HepG2 (cell line): ENCODE measurements around the gene H1-8. TPM values are rescaled to one million over a fixed set of nuclear protein-coding genes. Genes with fewer than 3 reads are reported as not detected.
A peak's percentile ranks its signal among the peaks of the same experiment; 100 is the strongest.

Experiments
- ARID4A ChIP-seq: sonication (generic); formaldehyde crosslinking; IDR thresholded peaks from 2 replicates; pipeline ENCODE4 v1.5.0; 2020; ENCODE audit warnings: mild to moderate bottlenecking, missing genetic modification reagents, borderline replicate concordance
- CEBPB ChIP-seq: IDR thresholded peaks from 2 replicates; pipeline ENCODE4 v1.6.1; 2011; ENCODE audit warnings: low read depth, low read length, improper control_type of control experiment, borderline replicate concordance
- EZH2 ChIP-seq: conservative IDR thresholded peaks from 2 replicates; pipeline ENCODE4 v1.6.1; 2012; ENCODE audit warnings: mild to moderate bottlenecking, low read depth, low read length, moderate library complexity
- HDAC2 ChIP-seq: sonication (generic); formaldehyde crosslinking; IDR thresholded peaks from 2 replicates; pipeline ENCODE4 v1.4.0; 2020; ENCODE audit warnings: missing genetic modification reagents
- HHEX ChIP-seq: IDR thresholded peaks from 2 replicates; pipeline ENCODE4 v1.6.1; 2016; ENCODE audit warnings: control low read depth
- HOXA3 ChIP-seq: sonication (generic); formaldehyde crosslinking; IDR thresholded peaks from 2 replicates; pipeline ENCODE4 v1.5.0; 2020; ENCODE audit warnings: missing genetic modification reagents
- IRX3 ChIP-seq: sonication (generic); formaldehyde crosslinking; IDR thresholded peaks from 2 replicates; pipeline ENCODE4 v1.8.1; 2023; ENCODE audit warnings: mild to moderate bottlenecking, low read depth, missing genetic modification reagents, borderline replicate concordance
- JDP2 ChIP-seq: sonication (generic); formaldehyde crosslinking; IDR thresholded peaks from 2 replicates; pipeline ENCODE4 v1.8.1; 2022; ENCODE audit warnings: missing genetic modification reagents, borderline replicate concordance
- NCOA5 ChIP-seq: sonication (generic); formaldehyde crosslinking; IDR thresholded peaks from 2 replicates; pipeline ENCODE4 v1.4.0; 2020; ENCODE audit warnings: missing genetic modification reagents
- NFE2L1 ChIP-seq: sonication (generic); formaldehyde crosslinking; IDR thresholded peaks from 2 replicates; pipeline ENCODE4 v1.4.0; 2020; ENCODE audit warnings: missing genetic modification reagents, mild to moderate bottlenecking, borderline replicate concordance
- NFRKB ChIP-seq: fragments of 450-650 bp; IDR thresholded peaks from 2 replicates; pipeline ENCODE4 v1.6.1; 2017
- PHF20 ChIP-seq: sonication (generic); formaldehyde crosslinking; IDR thresholded peaks from 2 replicates; pipeline ENCODE4 v1.5.0; 2020; ENCODE audit warnings: mild to moderate bottlenecking, missing genetic modification reagents
- PPARG ChIP-seq: conservative IDR thresholded peaks from 2 replicates; pipeline ENCODE4 v1.6.1; 2016; ENCODE audit warnings: missing biosample characterization, missing genetic modification reagents
- RBM39 ChIP-seq: fragments of 200-400 bp; formaldehyde crosslinking; IDR thresholded peaks from one replicate; pipeline ENCODE4 v1.6.1; 2018; ENCODE audit warnings: antibody characterized with exemption, mild to moderate bottlenecking, low read depth, low read length; ENCODE audit not compliant: poor library complexity, severe bottlenecking
- SAP130 ChIP-seq: IDR thresholded peaks from 2 replicates; pipeline ENCODE4 v1.6.1; 2016; ENCODE audit warnings: low read depth
- ZNF274 ChIP-seq: sonication (generic); formaldehyde crosslinking; IDR thresholded peaks from 2 replicates; pipeline ENCODE4 v1.5.1; 2020; ENCODE audit warnings: mild to moderate bottlenecking, missing genetic modification reagents
- ZNF615 ChIP-seq: sonication (generic); formaldehyde crosslinking; IDR thresholded peaks from 2 replicates; pipeline ENCODE4 v1.5.0; 2020; ENCODE audit warnings: mild to moderate bottlenecking, missing genetic modification reagents, borderline replicate concordance
- ZNF75D ChIP-seq: sonication (generic); formaldehyde crosslinking; IDR thresholded peaks from 2 replicates; pipeline ENCODE4 v1.8.1; 2023; ENCODE audit warnings: missing genetic modification reagents, mild to moderate bottlenecking, borderline replicate concordance
- ZNF883 ChIP-seq: sonication (generic); formaldehyde crosslinking; IDR thresholded peaks from 2 replicates; pipeline ENCODE4 v1.5.1; 2020; ENCODE audit warnings: mild to moderate bottlenecking, missing genetic modification reagents; ENCODE audit errors: not compliant biosample characterization
- polyA plus RNA-seq, 8 experiments: library from polyadenylated mRNA; depleted of rRNA in 3 of 8; stranded (reverse) in 7 of 8; unstranded in 1 of 8; fragments of >200 nt; fragmentation: Illumina TruSeq in 4 of 8; extraction: Trizol in 4 of 8; gene quantifications; 2 replicates each; pipeline versions ENCODE4 v1.2.1 to v1.2.3, GENCODE V29; 2011 to 2016; ENCODE audit warnings: low read depth in 4 of 8, missing spikeins in 1 of 8, mixed read lengths in 1 of 8; ENCODE audit not compliant: insufficient read depth in 1 of 8
- total RNA-seq, 5 experiments: library from RNA; depleted of rRNA; stranded (reverse); fragments of >200 nt; fragmentation: Illumina TruSeq; extraction: Trizol; gene quantifications; 2 replicates each; pipeline ENCODE4 v1.2.3, GENCODE V29; 2016; ENCODE audit warnings: low read depth in 1 of 5
- TF ChIP-seq, protein P1 (sequence below): sonication (generic); formaldehyde crosslinking; IDR thresholded peaks from 2 replicates; pipeline ENCODE4 v1.4.0; 2020; ENCODE audit warnings: missing genetic modification reagents
- TF ChIP-seq, protein P2 (sequence below): sonication (generic); formaldehyde crosslinking; IDR thresholded peaks from 2 replicates; pipeline ENCODE4 v1.5.0; 2020; ENCODE audit warnings: mild to moderate bottlenecking, missing genetic modification reagents
- TF ChIP-seq, protein P3 (sequence below): sonication (generic); formaldehyde crosslinking; IDR thresholded peaks from 2 replicates; pipeline ENCODE4 v1.8.1; 2023; ENCODE audit warnings: missing genetic modification reagents, mild to moderate bottlenecking, borderline replicate concordance

H1-8 gene
- total and polyA plus RNA-seq, 2 of the 13 experiments (the other 11 are each of a cell fraction or from before 2014, with no cell fraction given): 0.08 TPM; not detected in 1

DNA sequence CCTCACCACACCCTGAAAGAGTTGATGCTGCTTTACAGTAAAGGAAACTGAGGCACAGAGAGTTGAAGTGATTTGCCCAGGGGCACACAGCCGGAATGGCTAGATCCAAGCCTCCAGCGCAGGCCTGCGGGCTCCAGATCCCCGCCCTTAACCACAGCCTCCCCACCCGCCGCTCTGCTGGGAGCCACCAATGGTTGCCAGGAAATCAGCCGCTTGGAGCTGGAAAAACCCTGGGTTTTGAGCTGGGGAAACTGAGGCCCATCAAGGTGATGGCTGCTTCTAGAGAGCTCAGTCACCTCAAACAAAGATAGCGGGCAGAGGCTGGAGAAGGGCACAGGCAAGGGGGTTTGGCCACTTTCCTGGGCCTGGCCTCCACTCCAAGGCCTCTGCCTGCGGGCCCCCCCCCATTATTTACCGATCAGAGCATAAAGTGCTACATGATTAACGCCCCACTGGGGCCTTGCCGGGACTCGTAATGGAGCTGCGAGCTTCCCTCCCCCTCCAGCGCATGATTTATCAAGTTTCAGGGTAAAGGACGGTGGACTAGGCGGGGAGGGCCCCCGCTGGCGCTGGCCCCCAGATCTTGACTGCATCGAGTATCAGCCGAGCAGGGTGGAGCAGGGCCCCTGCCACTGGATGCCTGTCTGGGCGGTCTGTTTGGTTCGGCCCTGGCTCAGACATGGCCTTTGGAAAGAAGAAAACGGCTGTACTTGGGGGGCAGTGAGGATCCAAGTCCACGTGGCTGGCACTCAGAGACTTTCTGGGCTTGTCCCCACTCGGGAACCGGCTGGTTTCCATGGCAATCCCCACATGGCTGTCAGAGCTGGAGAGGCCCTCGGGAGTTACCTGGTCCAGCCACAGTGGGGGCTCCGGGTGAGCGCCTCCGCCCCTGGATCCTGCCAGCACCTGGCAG is 54.4 kb downstream of the H1-8 start (continued):
- no peak for TF ChIP-seq EZH2
- TF ChIP-seq JDP2 (CRISPR knock-in tag): no peak
- peak; percentile 36 for TF ChIP-seq ARID4A (CRISPR knock-in tag)
- TF ChIP-seq ZNF615: no peak
- no peak for TF ChIP-seq CEBPB
- TF ChIP-seq, protein P1, sequence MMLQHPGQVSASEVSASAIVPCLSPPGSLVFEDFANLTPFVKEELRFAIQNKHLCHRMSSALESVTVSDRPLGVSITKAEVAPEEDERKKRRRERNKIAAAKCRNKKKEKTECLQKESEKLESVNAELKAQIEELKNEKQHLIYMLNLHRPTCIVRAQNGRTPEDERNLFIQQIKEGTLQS (CRISPR knock-in tag): no peak
- TF ChIP-seq, protein P2, sequence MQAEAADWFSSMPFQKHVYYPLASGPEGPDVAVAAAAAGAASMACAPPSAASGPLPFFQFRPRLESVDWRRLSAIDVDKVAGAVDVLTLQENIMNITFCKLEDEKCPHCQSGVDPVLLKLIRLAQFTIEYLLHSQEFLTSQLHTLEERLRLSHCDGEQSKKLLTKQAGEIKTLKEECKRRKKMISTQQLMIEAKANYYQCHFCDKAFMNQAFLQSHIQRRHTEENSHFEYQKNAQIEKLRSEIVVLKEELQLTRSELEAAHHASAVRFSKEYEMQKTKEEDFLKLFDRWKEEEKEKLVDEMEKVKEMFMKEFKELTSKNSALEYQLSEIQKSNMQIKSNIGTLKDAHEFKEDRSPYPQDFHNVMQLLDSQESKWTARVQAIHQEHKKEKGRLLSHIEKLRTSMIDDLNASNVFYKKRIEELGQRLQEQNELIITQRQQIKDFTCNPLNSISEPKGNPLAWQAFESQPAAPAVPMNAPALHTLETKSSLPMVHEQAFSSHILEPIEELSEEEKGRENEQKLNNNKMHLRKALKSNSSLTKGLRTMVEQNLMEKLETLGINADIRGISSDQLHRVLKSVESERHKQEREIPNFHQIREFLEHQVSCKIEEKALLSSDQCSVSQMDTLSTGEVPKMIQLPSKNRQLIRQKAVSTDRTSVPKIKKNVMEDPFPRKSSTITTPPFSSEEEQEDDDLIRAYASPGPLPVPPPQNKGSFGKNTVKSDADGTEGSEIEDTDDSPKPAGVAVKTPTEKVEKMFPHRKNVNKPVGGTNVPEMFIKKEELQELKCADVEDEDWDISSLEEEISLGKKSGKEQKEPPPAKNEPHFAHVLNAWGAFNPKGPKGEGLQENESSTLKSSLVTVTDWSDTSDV (CRISPR knock-in tag): 0 out of 2 replicates have a peak, but pooled peaks have one; percentile 39
- no peak for TF ChIP-seq ZNF274 (CRISPR knock-in tag)
- 0 out of 2 replicates have a peak, but pooled peaks have one; percentile 6 for TF ChIP-seq PHF20
- TF ChIP-seq SAP130 (CRISPR knock-in tag): peak; percentile 31
- peak; percentile 20 for TF ChIP-seq RBM39
- no peak for TF ChIP-seq HHEX (CRISPR knock-in tag)
- peak; percentile 11; the same call in 1 of the 2 replicates for TF ChIP-seq HDAC2 (CRISPR knock-in tag)
- no peak for TF ChIP-seq ZNF883
- TF ChIP-seq PPARG (CRISPR knock-in tag): no peak
- no peak for TF ChIP-seq NCOA5 (CRISPR knock-in tag)
- peak; percentile 50; the same call in 1 of the 2 replicates for TF ChIP-seq ZNF75D (CRISPR knock-in tag)
- no peak for TF ChIP-seq NFRKB
- no peak for TF ChIP-seq IRX3 (CRISPR knock-in tag)
- no peak for TF ChIP-seq NFE2L1 (CRISPR knock-in tag)
- TF ChIP-seq, protein P3, sequence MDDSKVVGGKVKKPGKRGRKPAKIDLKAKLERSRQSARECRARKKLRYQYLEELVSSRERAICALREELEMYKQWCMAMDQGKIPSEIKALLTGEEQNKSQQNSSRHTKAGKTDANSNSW (CRISPR knock-in tag): no peak
- 0 out of 2 replicates have a peak, but pooled peaks have one; percentile 32 for TF ChIP-seq HOXA3 (CRISPR knock-in tag)
